HG03342 (cell line): ENCODE measurements around the gene SRSF8.
"Not testable (repeated sequence)": the region's sequence is repeated elsewhere in the genome, so short reads cannot be mapped to it uniquely, and the experiment has no call there.

ENCODE experiments used
- ATAC-seq: cut with Tn5 transposase; IDR thresholded peaks from one replicate; pipeline ENCODE4 v1.9.1; 2021; ENCODE audit warnings: mild to moderate bottlenecking, moderate library complexity; ENCODE audit not compliant: unreplicated experiment

Gene SRSF8

DNA sequence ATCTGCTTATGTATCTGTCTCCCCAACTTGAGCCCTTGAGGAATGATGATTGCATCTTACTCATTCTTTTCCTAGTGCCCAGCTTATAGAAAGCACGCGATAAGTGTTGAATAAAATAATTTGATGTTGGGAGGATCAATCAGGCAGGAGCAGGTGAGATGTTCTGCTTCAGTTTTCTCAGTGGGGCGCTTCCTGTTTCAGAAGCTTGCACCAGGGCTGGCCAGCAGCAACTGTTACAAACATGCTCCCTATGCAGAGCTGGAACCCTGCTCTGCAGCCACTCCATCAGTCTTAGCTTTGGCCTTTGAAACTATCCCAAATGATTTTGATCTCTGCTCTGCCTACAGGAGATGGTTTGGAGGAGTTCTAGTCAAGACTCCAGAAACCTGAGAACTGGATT lies 26.8 kb downstream of the SRSF8 start:
- no peak for ATAC-seq

DNA sequence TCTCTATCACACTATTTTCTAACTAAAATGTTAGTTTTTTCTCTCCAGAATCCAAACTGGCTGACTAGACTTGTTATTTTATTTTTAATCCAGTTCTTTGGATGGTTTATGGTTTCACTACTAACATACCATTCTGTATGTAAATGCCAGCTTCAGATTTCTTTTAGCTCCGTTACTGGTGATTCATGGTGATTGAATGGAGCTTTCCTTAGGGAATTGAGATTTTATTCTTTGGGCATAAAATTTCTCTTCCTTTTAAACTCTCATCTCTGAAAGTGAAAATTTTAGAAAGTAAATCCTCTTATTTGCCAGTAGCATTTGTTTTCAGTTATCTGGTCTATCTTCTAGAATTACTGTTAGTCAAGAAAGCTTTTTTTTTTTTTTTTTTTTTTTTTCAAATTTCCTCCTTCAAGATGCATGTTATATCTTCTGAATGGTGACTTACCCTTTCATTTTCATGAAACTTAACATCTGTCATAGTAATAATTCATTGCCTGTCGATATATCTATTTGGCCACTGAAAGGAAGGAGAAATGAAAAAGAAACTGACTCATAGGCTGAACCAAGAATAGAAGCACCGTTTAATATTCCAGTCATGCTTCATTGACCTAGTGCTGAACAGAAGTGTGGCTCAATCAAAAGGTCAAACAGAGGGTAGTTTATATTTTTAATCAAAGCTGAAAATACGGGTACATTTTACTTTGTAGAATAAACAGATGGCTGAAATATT lies 29.3 kb downstream of the SRSF8 start:
- ATAC-seq = peak; percentile 80

DNA sequence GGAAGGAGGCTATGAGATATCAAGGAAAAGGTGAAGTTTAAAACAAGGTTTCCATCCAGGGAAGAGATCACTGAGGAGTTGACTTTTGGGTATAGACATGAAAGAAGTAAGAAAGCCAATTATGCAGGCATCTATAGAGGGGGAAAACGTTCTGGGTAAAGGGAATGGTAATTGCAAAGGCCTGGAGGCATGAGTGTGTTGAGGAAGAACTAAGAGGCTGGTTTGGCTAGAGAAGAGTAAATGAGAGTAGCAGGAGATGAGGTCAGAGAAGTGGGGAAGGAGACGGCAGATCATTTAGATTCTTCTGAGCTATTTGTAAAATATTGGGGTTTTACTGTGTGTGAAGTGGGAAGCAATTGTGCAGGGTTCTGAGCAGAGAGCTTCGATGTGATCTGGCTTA lies 30.5 kb downstream of the SRSF8 start:
- ATAC-seq = no peak

DNA sequence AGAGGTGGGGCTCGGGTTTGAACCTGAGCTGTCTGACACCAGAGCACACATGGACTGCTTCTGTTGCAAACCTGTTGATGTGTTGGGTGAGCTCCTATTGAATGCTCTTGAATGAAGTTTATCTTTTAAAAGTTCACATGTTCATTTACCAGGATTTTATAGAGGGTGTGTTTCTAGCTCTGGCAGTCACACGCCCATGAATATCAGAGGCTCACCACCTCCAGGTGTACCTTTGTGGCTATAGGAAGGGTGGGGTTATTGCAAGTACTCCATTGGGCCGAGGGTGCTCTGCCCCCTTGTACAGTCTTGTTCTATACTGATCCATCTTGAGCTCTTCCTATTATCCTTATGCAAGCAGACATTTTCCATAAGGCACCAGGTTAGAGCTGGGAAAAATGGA lies 32.1 kb downstream of the SRSF8 start:
- no peak for ATAC-seq

DNA sequence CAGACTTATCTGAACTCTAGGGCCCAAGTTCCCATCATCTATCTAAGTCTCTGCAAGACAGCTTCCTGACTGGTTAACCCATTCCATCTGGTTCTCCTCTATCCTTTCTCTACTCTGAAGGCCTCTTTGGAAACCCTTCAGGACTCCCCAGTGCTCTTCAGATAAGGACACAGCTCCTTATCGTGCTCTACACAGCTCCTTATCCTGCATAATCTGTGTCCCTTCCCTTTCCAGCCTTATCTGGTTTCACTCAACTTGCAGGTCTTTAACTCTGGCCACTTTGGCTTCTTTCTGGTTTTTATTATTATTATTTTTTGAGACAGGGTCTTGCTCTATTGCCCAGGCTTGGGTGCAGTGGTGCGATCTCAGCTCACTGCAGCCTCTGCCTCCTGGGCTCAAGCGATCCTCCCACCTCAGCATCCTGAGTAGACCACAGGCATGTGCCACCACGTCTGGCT lies 33.5 kb downstream of the SRSF8 start:
- no peak for ATAC-seq

DNA sequence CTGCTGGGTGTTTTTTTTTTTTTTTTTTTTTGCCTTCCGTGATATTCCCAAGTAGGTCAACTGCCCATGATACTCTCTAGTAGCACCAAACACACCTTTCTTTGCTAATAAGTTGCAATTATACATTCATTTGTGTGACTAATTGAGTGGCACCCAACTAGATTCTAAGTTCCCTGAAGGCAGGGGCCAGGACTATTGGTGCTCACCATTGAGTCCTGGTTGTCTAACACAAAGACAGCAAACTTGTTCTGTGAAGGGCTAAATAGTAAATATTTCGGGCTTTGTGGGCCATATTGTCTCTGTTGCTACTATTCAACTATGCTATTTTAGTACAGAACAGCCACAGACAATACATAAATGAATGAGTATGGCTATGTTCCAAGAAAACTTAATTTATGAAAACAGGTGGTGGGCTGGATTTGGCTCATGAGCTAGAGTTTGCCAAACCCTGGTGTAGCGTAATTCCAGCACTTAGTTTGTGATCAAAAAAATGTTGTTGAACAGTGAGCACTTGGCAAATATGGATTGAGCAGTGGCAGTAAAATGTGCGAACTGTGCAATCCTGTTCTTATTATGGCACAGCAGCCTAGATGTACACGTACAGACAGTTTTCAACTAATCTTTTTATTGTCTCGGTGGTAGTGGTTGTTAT lies 34.3 kb downstream of the SRSF8 start:
- no peak for ATAC-seq

DNA sequence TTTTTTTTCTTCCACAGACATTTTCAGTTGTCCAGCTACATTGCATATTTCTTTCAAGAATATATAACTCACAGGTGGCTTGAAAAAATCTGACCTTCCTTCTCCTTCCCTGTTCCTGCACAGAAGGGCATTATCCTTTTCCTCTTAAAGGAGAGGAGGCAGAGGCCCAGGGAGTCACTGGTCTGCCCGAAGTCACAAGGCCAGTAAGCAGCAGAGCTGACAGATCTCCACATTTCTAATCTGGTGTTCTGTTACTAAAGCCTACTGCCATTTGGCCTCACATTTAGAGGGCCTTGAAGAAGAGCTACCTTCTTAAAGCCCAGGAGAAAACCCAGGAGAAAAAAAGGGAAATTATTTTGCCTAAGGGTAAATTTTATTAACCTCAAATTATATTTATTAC lies 35.2 kb downstream of the SRSF8 start:
- ATAC-seq = no peak

DNA sequence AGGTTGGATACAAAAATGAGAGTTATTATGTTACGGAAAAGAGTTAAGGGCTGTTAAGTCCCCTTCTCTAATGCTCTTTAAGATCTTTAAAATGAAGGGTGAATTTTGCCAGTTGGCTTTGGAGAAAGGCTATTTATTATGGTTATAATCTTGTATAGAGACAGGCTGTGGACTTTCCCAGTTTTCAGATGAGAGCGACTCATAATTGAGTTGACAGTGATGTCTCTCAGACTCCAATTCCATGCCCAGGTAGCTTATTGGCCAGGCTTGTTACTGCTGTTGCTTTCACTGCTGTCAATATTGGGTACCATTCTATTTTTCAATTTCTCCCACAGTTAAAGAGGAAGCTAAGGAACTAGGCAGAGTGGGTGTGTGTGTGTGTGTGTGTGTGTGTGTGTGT lies 36.0 kb downstream of the SRSF8 start:
- no peak for ATAC-seq

DNA sequence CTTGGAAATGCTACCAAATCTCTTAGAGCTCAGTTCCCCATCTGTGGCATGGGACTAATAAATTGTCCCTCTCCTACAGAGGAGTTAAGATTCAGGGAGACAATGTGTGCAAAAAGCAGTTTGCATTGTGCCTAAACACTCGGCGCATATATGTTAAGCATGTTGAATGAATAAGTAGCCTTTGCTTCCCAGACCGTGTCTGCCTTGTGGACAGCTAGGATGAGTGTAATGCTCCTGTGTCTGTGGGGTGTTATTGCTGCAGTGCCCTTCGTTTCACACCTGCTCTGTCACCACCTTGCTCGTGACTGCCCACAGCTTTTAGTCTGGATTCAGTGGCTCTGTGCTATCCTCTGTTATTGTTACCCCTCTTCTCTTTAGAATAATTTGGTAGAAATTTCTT lies 37.0 kb downstream of the SRSF8 start:
- ATAC-seq = no peak

DNA sequence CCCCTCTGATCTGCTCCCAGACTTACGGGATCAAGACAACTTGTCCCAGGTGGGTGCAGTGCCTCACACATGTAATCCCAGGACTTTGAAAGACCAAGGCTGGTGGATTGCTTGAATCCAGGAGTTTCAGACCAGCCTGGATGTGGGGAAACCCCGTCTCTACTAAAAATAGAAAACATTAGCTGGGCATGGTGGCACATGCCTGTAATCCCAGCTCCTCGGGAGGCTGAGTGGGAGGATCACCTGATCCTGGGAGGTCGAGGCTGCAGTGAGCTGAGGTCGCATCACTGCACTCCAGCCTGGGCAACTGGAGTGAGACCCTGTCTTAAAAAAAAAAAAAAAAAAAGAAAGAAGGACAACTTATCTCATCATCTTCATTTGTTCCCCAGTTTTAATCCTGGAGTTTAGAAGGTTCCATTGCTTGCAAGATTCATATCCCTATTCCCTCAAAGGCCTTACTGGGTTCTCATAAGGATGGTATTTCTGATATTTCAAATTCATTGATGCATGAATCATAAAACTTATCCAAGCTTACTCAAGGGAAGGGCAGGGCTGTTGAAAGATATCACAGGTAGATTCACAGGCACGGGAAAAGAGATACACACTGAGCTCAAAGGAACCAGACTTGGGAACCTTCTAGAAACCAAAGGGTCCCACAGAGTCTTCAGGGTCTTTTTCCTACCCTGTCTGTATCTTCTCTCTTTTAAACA lies 37.6 kb downstream of the SRSF8 start:
- ATAC-seq = no peak

DNA sequence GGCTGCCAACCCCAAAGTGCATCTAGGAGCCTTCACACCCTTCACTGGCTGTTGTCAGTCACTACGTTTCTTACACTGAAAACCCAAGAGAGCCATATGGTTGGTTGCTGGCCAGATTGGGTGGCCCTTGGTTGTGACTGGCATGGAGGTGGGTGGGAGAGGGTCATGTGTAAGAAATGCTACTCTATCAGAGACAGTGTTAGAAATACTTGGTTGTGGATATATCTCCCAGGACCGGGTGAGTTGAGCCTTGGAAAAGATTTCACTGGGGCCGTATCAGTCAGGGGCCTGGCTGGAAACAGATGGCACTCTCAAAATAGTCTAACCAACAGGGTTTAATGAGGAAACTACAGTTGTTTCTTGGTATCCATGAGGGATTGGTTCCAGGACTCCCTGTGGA lies 38.1 kb downstream of the SRSF8 start:
- no peak for ATAC-seq

DNA sequence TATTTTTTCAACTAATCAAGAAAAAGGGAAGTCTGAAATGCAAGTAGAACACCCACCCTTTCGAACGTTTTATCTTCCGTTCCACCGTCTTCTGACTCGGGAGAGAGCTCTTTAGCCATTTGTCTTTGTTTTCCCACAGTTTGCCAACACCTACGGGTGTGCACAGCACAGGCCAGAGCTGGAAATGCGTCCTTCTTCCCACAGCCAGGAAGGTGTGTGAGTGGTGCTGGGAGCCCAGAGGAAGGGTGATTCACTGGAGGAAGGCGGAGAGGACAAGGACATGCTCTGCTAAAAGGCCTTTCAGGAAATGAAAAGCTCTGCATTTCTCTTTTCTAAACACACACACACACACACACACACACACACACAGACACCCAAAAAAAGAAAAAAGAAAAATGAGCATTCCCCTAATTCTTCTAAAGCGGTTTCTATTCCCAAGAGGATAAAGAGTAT lies 41.5 kb downstream of the SRSF8 start:
- ATAC-seq = no peak

DNA sequence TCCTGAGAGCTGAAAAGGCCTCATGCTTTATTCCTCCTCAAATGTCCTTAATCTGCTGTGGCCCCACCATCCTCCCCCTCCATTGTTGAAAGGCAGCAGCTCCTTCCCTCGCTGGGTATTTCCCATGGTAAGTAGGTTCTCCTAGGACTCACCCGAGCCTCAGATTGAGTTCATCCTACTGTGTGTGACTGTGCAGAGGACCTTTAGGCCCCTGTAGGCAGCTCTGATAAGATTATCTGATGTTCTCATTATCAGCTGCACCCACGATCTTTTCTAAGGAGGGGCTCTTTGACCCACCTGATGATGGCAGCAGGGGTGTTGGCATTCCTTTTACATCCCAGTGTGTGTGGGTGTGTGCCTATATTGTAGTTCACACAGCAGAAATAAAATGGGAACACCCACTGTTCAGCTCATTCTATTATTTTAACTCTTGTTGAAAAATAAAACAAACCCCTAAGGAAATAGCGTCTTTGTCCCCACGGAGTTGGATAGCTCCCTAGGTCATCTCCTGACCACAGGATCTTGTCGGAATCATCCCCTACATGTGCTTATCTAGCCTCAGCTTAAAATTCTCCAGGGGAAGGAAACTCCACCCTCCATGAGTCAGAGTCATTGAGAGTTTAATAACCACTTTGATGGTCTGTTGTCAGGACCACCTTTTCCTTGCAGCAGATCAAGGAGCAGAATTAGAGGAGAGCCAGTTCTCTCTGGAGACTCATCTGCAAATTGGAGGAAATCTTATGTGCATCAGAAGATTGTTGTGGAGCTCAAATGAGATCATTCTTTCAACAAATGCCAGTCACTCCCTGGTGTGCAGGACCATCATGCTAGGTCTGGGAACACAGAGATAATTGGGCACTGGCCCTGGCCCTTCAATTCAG lies 42.2 kb downstream of the SRSF8 start:
- no peak for ATAC-seq

DNA sequence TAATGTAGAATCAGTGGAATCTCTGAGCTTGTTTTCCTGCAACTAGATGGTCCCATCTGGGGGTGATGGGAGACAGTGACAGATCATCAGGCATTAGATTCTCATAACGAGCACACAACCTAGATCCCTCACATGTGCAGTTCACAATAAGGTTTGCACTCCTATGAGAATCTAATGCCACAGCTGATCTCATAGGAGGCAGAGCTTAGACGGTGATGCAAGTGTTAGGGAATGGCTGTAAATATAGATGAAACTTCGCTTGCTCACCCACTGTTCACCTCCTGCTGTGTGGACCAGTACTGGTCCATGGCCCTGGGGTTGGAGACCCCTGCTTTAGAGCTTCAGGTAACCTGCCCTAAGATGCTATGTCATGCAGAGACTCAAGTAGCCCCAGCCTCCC lies 44.8 kb downstream of the SRSF8 start:
- not testable (repeated sequence) for ATAC-seq

DNA sequence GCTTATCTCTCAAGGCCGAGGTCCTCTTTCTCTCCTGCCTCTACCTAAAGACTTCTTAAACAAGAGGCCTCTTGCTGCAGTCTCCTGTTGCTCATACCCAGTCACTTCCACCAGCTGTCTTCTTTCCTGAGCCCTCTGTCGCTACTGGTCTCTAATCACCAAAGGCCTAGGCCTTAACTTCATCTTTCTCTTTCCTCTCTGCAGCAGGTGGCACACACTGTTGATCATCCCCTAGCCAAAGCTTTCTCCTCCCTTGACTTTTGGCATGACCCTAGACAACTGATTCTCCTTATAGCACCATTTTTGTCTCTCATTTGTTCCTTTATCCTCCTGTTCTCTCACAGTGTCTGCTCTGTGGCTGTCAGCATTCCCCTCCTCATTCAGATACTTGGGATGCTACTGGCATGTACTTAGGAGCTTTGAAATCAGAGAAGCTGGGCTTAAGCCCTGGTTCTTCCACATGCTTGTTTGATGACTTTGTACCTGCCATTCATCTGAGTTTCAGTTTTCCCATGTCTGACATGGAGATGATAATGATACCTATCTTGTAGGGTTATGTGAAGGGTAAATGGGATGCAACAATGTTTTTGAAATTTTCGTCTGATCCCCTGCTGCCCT lies 45.3 kb downstream of the SRSF8 start:
- no peak for ATAC-seq

DNA sequence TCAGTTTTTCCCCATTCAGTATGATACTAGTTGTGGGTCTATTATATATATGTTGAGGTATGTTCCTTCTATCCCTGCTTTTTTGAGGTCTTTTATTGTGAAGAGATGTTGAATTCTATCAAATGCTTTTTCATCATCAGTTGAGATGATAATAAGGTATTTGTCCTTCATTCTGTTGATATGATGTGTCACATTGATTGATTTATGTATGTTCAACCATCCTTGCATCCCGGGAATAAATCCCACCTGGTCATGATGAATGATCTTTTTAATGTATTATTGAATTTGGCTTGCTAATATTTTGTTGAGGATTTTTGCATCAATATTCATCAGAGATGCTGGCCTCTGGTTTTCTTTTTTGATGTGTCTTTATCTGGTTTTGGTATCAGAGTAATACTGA lies 48.9 kb downstream of the SRSF8 start:
- no peak for ATAC-seq

DNA sequence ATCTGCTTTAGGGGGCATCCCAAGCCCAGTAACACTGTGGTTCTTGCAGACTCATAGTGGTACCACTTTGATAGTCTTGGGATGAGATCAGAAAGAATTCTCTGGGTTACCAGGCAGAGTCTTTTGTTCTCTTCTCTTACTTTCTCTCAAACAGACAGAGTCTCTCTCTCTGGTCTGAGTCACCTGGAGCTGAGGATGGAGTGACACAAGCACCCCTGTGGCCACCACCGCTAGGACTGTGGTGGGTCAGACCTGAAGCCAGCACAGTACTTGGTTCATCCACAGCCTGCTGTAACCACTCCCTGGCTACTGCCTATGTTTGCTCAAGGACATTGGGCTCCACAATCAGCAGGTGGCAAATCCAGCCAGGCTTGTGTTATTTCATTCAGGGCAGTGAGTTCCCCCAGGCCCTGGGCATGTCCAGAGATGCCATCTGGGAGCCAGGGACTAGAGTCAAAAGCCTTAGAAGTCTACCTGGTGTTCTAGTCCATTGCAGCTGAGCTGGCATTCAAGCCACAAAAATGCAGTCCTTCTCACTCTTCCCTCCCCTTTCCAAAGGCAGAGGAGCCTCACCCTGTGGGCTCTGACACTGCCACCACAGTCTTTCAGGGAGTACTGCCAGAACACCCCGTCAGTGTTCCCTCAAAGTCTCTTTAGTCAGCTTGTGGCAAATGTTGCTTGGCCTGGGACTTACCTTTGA lies 52.8 kb downstream of the SRSF8 start:
- peak; percentile 55 for ATAC-seq
